ENCODE measurements around the gene DHX34.

Gene DHX34

DNA sequence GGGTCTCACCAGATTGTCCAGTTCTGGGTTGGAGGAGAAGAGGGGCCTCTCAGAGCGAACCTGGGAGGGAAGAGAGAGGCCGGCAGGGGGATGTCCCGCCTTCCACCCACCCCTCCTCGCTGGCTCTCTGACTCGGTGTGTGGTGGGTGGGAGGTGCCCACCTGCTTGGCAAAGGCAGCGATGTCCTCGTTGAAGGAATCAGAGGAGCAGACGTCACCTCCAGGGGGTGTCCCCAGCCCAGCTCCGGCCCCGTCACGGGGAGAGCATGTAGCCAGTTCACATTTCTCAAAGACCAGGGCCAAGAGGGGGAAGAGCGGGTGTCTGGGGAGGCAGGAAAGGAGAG, 67.5 kb downstream of the DHX34 start:
- no peak overlapping the region for H3K4me3 ChIP-seq (ENCODE audit: low read depth, low read length)
- TF ChIP-seq, protein P1, sequence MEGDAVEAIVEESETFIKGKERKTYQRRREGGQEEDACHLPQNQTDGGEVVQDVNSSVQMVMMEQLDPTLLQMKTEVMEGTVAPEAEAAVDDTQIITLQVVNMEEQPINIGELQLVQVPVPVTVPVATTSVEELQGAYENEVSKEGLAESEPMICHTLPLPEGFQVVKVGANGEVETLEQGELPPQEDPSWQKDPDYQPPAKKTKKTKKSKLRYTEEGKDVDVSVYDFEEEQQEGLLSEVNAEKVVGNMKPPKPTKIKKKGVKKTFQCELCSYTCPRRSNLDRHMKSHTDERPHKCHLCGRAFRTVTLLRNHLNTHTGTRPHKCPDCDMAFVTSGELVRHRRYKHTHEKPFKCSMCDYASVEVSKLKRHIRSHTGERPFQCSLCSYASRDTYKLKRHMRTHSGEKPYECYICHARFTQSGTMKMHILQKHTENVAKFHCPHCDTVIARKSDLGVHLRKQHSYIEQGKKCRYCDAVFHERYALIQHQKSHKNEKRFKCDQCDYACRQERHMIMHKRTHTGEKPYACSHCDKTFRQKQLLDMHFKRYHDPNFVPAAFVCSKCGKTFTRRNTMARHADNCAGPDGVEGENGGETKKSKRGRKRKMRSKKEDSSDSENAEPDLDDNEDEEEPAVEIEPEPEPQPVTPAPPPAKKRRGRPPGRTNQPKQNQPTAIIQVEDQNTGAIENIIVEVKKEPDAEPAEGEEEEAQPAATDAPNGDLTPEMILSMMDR (IDR thresholded peaks at IDR 0.05; ENCODE audit: insufficient read depth, low read length, missing control alignments): no peak
- DNase-seq (ENCODE audit: low read depth, low spot score): no peak
- POLR2A ChIA-PET: no interaction called here
- CTCF ChIA-PET: interaction anchor here (1.1 to 1.6 kb wide), 3 partner anchors 24 to 25 kb away, joined by 3 to 11 read pairs (median 6); no protein-coding TSS in a partner anchor

DNA sequence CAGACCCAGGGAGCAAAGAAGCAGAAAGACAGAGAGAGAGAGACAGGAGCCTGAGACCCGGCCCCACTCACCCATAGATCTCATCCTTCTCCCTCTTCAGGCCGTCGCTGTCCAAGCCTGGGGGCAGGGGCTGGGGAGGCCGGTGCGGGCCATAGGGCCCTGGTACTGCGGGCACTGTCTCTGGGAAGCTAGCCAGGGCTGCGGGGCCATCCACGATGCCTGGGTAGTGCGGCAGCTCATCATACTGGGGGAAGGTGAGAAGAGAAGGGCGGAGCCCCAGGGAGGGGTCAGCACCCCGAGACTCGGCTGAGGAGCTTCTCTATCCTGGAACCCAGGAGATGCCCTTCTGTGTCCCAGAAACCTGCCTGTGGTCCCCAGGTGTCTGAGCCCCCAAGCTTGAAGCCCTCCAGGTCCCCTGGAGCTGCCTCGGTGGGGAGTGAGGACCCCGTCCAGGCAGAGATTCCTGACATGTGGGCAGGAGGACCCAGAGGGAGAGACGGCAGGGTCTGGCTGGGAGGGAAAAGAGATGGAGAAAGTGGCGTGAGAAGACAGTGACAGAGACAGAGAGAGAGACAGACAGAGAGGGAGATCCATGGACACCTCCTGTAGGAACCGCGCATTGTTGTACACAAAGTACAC, 68.1 kb downstream of the DHX34 start:
- ChIA-PET CTCF (interaction anchor here (1.1 to 1.2 kb wide), 2 partner anchors 25 to 26 kb away, joined by 3 to 6 read pairs; no protein-coding TSS in a partner anchor), POLR2A (no interaction called here)
- no peak for DNase-seq (ENCODE audit: low read depth, low spot score)
- TF ChIP-seq, protein P1 (IDR thresholded peaks at IDR 0.05; ENCODE audit: insufficient read depth, low read length, missing control alignments): no peak
- peak overlapping the region; percentile 67 for H3K4me3 ChIP-seq (ENCODE audit: low read depth, low read length)

DNA sequence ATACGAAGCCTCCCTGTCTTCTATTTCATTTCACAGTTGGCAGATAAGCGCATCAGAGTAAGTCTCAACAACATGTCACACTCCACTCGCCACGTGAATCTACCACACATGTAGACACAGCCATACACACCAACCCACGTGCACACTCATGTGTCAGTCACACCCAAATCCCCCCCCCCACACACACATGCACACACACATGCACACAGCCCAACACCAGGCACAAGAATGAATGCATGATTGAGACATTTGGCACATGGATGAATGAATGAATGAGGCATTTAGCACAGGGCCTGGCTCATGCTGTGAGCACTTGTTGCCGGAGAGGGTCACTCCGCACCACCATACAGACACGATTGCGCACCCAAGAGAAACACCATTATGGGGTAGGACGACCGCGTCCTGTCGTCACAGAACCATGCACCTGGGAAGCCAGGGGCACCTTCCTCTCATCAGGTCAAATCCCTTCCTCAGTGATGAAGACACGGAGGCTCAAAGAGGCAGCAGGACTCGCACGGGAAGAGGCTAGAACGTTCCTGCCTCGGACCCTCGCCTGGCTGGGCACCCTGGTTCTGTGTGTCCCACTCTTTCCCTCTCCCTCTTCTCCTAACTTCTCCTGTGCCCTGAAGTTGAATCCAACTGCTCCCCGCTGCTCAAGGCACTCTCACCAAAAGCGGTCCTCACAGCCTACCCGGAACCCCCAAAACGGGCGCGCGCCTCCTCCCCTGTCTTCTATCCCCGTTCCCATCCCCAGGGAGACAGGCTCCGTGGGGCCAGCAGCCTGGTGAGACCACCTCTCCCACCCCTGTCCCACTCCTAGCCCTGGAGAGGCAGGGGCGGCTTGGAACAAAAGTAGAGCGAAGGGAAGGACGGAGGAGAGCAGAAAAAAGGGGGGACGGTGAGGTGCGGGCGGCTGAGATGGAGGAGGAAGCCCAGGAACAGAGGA, 68.9 kb downstream of the DHX34 start:
- ChIA-PET CTCF (interaction anchor here (0.9 to 1.8 kb wide), 4 partner anchors 18 to 27 kb away, joined by 3 to 6 read pairs (median 4); no protein-coding TSS in a partner anchor), POLR2A (no interaction called here)
- TF ChIP-seq, protein P1 (IDR thresholded peaks at IDR 0.05; ENCODE audit: insufficient read depth, low read length, missing control alignments): no peak
- peak overlapping the region; percentile 67 for H3K4me3 ChIP-seq (ENCODE audit: low read depth, low read length)
- DNase-seq (ENCODE audit: low read depth, low spot score): no peak

DNA sequence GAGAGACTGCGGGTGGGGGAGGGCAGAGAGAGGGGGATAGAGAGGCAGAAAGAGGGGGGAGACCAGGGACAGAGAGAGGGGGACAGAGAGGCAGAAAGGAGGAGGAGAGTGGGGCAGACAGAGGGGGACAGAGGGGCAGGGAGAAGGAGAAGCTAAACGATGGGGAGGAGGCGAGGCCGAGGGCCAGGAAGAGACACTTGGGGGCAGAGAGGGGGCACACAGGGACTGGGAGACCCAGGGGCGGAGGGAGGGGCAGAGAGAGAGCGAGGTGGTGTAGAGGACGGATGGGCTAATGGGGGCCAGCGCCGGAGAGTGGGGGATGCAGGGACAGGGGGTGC, 69.5 kb downstream of the DHX34 start:
- POLR2A ChIA-PET: no interaction called here
- H3K4me3 ChIP-seq (ENCODE audit: low read depth, low read length): peak overlapping the region; percentile 67
- DNase-seq (ENCODE audit: low read depth, low spot score): no peak
- TF ChIP-seq, protein P1 (IDR thresholded peaks at IDR 0.05; ENCODE audit: insufficient read depth, low read length, missing control alignments): no peak
- CTCF ChIA-PET: interaction anchor here (0.9 to 1.8 kb wide), 3 partner anchors 18 to 122 kb away, joined by 3 to 6 read pairs (median 3); no protein-coding TSS in a partner anchor

DNA sequence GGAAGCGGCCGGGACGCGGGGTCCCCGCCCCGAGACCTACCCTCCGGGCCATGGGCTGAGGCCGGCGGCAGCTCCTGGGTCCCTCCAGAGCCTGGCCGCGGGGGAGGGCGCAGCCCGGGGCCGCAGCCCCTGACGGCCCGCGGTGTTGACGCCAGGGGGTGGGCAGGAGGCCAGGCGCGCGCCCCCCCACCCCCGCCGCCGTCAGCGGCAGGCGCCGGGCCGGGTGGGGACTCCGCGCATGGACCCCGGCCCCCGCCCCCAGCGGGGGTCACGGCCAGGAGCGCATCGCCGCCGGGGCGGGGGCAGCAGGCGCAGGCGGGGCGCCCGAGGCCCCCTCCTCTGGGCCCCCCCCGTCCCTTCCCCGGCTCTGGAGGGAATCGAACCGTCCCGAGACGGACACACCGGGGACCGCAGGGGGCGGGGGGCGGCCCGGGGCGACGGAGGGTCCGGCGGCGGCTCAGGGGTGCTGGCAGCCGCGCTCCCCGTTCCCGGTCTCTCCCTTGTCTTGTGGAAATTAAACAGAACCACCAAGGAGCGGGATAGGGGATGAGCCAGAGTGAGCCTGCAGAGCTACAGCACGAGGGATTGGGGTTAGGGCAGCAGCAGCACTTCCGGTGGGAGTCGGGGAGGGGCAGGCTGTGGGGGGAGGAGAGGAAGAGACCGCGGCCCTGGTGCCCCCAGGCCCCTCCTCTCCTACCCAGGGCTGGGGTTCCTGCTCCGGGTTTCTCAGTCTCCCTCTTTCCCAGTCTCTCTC, 70.1 kb downstream of the DHX34 start, which contains the start of gene MEIS3:
Gene MEIS3, minus strand, starts transcription at position 498 of the 754 bp plus-strand sequence. Its CDS starts 446 bp downstream, at position 52.
- H3K4me3 ChIP-seq (ENCODE audit: low read depth, low read length): peak within 1 kb of the TSS; percentile 67
- TF ChIP-seq, protein P1 (IDR thresholded peaks at IDR 0.05; ENCODE audit: insufficient read depth, low read length, missing control alignments): no peak
- DNase-seq (ENCODE audit: low read depth, low spot score): no peak
- CTCF ChIA-PET: interaction anchor here (0.9 to 1.8 kb wide), 5 partner anchors 9 to 122 kb away, joined by 3 to 6 read pairs (median 3); no protein-coding TSS in a partner anchor
- POLR2A ChIA-PET: no interaction called here

Measured in AG04449 (cell line).